Measurements from ENCODE around the gene TMPRSS11E. TPM values are rescaled to one million over a fixed set of nuclear protein-coding genes. Genes with fewer than 3 reads are reported as not detected.

The TMPRSS11E gene
- total and polyA plus RNA-seq, 2 donors (not counting 1 experiment from before 2014, with no cell fraction given): not detected

- H3K9me3 ChIP-seq (ENCODE audit: control insufficient read depth, insufficient read depth, low read depth, low read length): no peaks in the 10 kb centered on the region
- H3K36me3 ChIP-seq (ENCODE audit: control insufficient read depth, insufficient read depth, low read length): no peaks in the 10 kb centered on the region
- H4K20me1 ChIP-seq (ENCODE audit: control insufficient read depth, extremely low read depth, insufficient read depth, low read length): no peaks in the 10 kb centered on the region
- H3K27me3 ChIP-seq (ENCODE audit: control insufficient read depth, insufficient read depth, low read length): no peaks in the 10 kb centered on the region
- DNase-seq (ENCODE audit: low read depth in 2 of 2): no peak
- H3K4me3 ChIP-seq (replicated peaks in 1 of 4; ENCODE audit: control extremely low read depth in 1 of 4, insufficient read depth in 1 of 4, low read depth in 3 of 4, low read length in 4 of 4): no peak overlapping the region
- no peak overlapping the region for H2AFZ ChIP-seq (ENCODE audit: low read length)
- H3K27ac ChIP-seq (ENCODE audit: insufficient read depth, low read length): no peak overlapping the region
- no peak overlapping the region for H3K4me2 ChIP-seq (ENCODE audit: extremely low read depth, insufficient read depth, low read length)
- no peaks in the 10 kb centered on the region for H3K4me1 ChIP-seq (ENCODE audit: control insufficient read depth, extremely low read depth, insufficient read depth, low read length)
- no peak overlapping the region for H3K9ac ChIP-seq (ENCODE audit: insufficient read depth, low read length)
- H3K79me2 ChIP-seq (ENCODE audit: control insufficient read depth, insufficient read depth, low read length): no peaks in the 10 kb centered on the region
- TF ChIP-seq EZH2 (IDR thresholded peaks at IDR 0.05; ENCODE audit: low read length, missing control alignments) (no peak), CTCF (conservative IDR thresholded peaks at IDR 0.05 in 1 of 2, IDR thresholded peaks at IDR 0.05 in 1 of 2; ENCODE audit: low read depth in 1 of 2, low read length in 2 of 2) (no peak)
These were observed 12.4 kb upstream of the TMPRSS11E start for GRCh38 chr4:68434836-68435235.

- Histone ChIP-seq H4K20me1 (ENCODE audit: control insufficient read depth, extremely low read depth, insufficient read depth, low read length) (no peaks in the 10 kb centered on the region), H3K9me3 (ENCODE audit: control insufficient read depth, insufficient read depth, low read depth, low read length) (no peaks in the 10 kb centered on the region), H3K27ac (ENCODE audit: insufficient read depth, low read length) (no peak overlapping the region), H3K4me2 (ENCODE audit: extremely low read depth, insufficient read depth, low read length) (no peak overlapping the region), H3K9ac (ENCODE audit: insufficient read depth, low read length) (no peak overlapping the region), H3K27me3 (ENCODE audit: control insufficient read depth, insufficient read depth, low read length) (no peaks in the 10 kb centered on the region), H2AFZ (ENCODE audit: low read length) (no peak overlapping the region), H3K79me2 (ENCODE audit: control insufficient read depth, insufficient read depth, low read length) (no peaks in the 10 kb centered on the region), H3K4me3 (replicated peaks in 1 of 4; ENCODE audit: control extremely low read depth in 1 of 4, insufficient read depth in 1 of 4, low read depth in 3 of 4, low read length in 4 of 4) (no peak overlapping the region), H3K4me1 (ENCODE audit: control insufficient read depth, extremely low read depth, insufficient read depth, low read length) (no peaks in the 10 kb centered on the region), H3K36me3 (ENCODE audit: control insufficient read depth, insufficient read depth, low read length) (no peaks in the 10 kb centered on the region)
- DNase-seq (ENCODE audit: low read depth in 2 of 2): peak in 1 of 2 donors; percentile 55
- TF ChIP-seq CTCF (conservative IDR thresholded peaks at IDR 0.05 in 1 of 2, IDR thresholded peaks at IDR 0.05 in 1 of 2; ENCODE audit: low read depth in 1 of 2, low read length in 2 of 2) (no peak), EZH2 (IDR thresholded peaks at IDR 0.05; ENCODE audit: low read length, missing control alignments) (no peak)
These were observed 2.2 kb upstream of the TMPRSS11E start for GRCh38 chr4:68445111-68445510.

GRCh38 chr4:68451246-68452211, 4.3 kb downstream of the TMPRSS11E start:
- TF ChIP-seq EZH2 (IDR thresholded peaks at IDR 0.05; ENCODE audit: low read length, missing control alignments) (no peak), CTCF (conservative IDR thresholded peaks at IDR 0.05 in 1 of 2, IDR thresholded peaks at IDR 0.05 in 1 of 2; ENCODE audit: low read depth in 1 of 2, low read length in 2 of 2) (no peak)
- peak in 1 of 2 donors; percentile 58 for DNase-seq (ENCODE audit: low read depth in 2 of 2)
- no peaks in the 10 kb centered on the region for H3K9me3 ChIP-seq (ENCODE audit: control insufficient read depth, insufficient read depth, low read depth, low read length)
- H3K79me2 ChIP-seq (ENCODE audit: control insufficient read depth, insufficient read depth, low read length): no peaks in the 10 kb centered on the region
- H3K4me1 ChIP-seq (ENCODE audit: control insufficient read depth, extremely low read depth, insufficient read depth, low read length): no peaks in the 10 kb centered on the region
- H4K20me1 ChIP-seq (ENCODE audit: control insufficient read depth, extremely low read depth, insufficient read depth, low read length): no peaks in the 10 kb centered on the region
- H3K4me3 ChIP-seq (replicated peaks in 1 of 4; ENCODE audit: control extremely low read depth in 1 of 4, insufficient read depth in 1 of 4, low read depth in 3 of 4, low read length in 4 of 4): no peak overlapping the region
- H2AFZ ChIP-seq (ENCODE audit: low read length): no peak overlapping the region
- H3K27me3 ChIP-seq (ENCODE audit: control insufficient read depth, insufficient read depth, low read length): no peaks in the 10 kb centered on the region
- H3K27ac ChIP-seq (ENCODE audit: insufficient read depth, low read length): no peak overlapping the region
- no peaks in the 10 kb centered on the region for H3K36me3 ChIP-seq (ENCODE audit: control insufficient read depth, insufficient read depth, low read length)
- no peak overlapping the region for H3K4me2 ChIP-seq (ENCODE audit: extremely low read depth, insufficient read depth, low read length)
- no peak overlapping the region for H3K9ac ChIP-seq (ENCODE audit: insufficient read depth, low read length)
